GM10266 (cell line): Measurements from ENCODE around the gene COL4A2.

Experiments
- DNase-seq: peaks from one replicate; pipeline ENCODE4 v3.0.0; 2012; ENCODE audit errors: extremely low spot score
- CTCF ChIP-seq: IDR thresholded peaks from 2 replicates; pipeline ENCODE4 v1.5.1; 2012; ENCODE audit warnings: mild to moderate bottlenecking, low read depth; ENCODE audit not compliant: control insufficient read depth, insufficient read depth; ENCODE audit errors: missing control alignments

Gene COL4A2

GRCh38 chr13:110421061-110421460 lies 114.0 kb downstream of the COL4A2 start:
- TF ChIP-seq CTCF = no peak
- DNase-seq = no peak

- TF ChIP-seq CTCF = no peak
Observed at GRCh38 chr13:110421696-110422385, 114.8 kb downstream of the COL4A2 start.

GRCh38 chr13:110422913-110423688 lies 116.0 kb downstream of the COL4A2 start:
- no peak for DNase-seq
- no peak for TF ChIP-seq CTCF

More at GRCh38 chr13:110421696-110422385, 114.8 kb downstream of the COL4A2 start:
- DNase-seq = no peak

- DNase-seq = no peak
- TF ChIP-seq CTCF = no peak
Observed at GRCh38 chr13:110423689-110424302, 116.7 kb downstream of the COL4A2 start.

- no peak for DNase-seq
- no peak for TF ChIP-seq CTCF
Observed at GRCh38 chr13:110424569-110425443, 117.7 kb downstream of the COL4A2 start.

GRCh38 chr13:110425444-110425780 lies 118.3 kb downstream of the COL4A2 start:
- no peak for TF ChIP-seq CTCF
- no peak for DNase-seq
